Measurements from ENCODE around the gene HUNK.

- TF ChIP-seq CTCF (conservative IDR thresholded peaks at IDR 0.05; ENCODE audit: low read depth in 2 of 2) (no peak), EZH2 (IDR thresholded peaks at IDR 0.05; ENCODE audit: low read depth, unreplicated experiment) (no peak), EZH2phosphoT487 (IDR thresholded peaks at IDR 0.05; ENCODE audit: unreplicated experiment) (no peak), JUNB (IDR thresholded peaks at IDR 0.05; ENCODE audit: unreplicated experiment) (no peak), POLR2AphosphoS5 (IDR thresholded peaks at IDR 0.05; ENCODE audit: low read depth) (no peak), STAT1 (IDR thresholded peaks at IDR 0.05; ENCODE audit: unreplicated experiment) (no peak), ETS1 (IDR thresholded peaks at IDR 0.05) (no peak)
- TF ChIP-seq, protein P1, sequence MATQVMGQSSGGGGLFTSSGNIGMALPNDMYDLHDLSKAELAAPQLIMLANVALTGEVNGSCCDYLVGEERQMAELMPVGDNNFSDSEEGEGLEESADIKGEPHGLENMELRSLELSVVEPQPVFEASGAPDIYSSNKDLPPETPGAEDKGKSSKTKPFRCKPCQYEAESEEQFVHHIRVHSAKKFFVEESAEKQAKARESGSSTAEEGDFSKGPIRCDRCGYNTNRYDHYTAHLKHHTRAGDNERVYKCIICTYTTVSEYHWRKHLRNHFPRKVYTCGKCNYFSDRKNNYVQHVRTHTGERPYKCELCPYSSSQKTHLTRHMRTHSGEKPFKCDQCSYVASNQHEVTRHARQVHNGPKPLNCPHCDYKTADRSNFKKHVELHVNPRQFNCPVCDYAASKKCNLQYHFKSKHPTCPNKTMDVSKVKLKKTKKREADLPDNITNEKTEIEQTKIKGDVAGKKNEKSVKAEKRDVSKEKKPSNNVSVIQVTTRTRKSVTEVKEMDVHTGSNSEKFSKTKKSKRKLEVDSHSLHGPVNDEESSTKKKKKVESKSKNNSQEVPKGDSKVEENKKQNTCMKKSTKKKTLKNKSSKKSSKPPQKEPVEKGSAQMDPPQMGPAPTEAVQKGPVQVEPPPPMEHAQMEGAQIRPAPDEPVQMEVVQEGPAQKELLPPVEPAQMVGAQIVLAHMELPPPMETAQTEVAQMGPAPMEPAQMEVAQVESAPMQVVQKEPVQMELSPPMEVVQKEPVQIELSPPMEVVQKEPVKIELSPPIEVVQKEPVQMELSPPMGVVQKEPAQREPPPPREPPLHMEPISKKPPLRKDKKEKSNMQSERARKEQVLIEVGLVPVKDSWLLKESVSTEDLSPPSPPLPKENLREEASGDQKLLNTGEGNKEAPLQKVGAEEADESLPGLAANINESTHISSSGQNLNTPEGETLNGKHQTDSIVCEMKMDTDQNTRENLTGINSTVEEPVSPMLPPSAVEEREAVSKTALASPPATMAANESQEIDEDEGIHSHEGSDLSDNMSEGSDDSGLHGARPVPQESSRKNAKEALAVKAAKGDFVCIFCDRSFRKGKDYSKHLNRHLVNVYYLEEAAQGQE (IDR thresholded peaks at IDR 0.05; ENCODE audit: unreplicated experiment) = no peak
These were observed 36.6 kb downstream of the HUNK start for GRCh38 chr21:31909153-31910073.
